Calu3 (cell line): ENCODE results near the gene PRSS2. TPM values are rescaled to one million over a fixed set of nuclear protein-coding genes. Genes with fewer than 3 reads are reported as not detected.

ENCODE experiments used
- BruUV-seq: library from RNA; stranded (reverse); fragments of 400-500 nt; replicated peaks from 2 replicates; lab custom pipeline; 2021; lab: Mats Ljungman, UMichigan
- CTCF ChIA-PET: fragments of 300-600 bp; sonication (Branson Sonifier 250); formaldehyde crosslinking; loops from one replicate; lab custom pipeline; 2022; ENCODE audit warnings: antibody characterized with exemption; lab: Charles Lee
- DNase-seq: peaks from one replicate; pipeline ENCODE4 v3.0.0; 2022
- H3K27ac Mint-ChIP-seq: one replicate; pipeline ENCODE4 v1.8.0; 2022; ENCODE audit warnings: mixed read lengths; ENCODE audit not compliant: unreplicated experiment
- H3K27me3 Mint-ChIP-seq: one replicate; pipeline ENCODE4 v1.8.0; 2022; ENCODE audit warnings: mixed read lengths; ENCODE audit not compliant: unreplicated experiment
- H3K36me3 Mint-ChIP-seq: one replicate; pipeline ENCODE4 v1.8.0; 2022; ENCODE audit warnings: mild to moderate bottlenecking, moderate library complexity, mixed read lengths; ENCODE audit not compliant: insufficient read depth, unreplicated experiment
- H3K4me1 Mint-ChIP-seq: one replicate; pipeline ENCODE4 v1.8.0; 2022; ENCODE audit warnings: mild to moderate bottlenecking, low read depth, mixed read lengths; ENCODE audit not compliant: unreplicated experiment
- H3K4me3 Mint-ChIP-seq: one replicate; pipeline ENCODE4 v1.8.0; 2022; ENCODE audit warnings: mild to moderate bottlenecking, low read depth, moderate library complexity, mixed read lengths; ENCODE audit not compliant: unreplicated experiment
- H3K9me3 Mint-ChIP-seq: one replicate; pipeline ENCODE4 v1.8.0; 2022; ENCODE audit warnings: low read depth, mixed read lengths; ENCODE audit not compliant: unreplicated experiment
- CTCF ChIP-seq: fragments of 200-600 bp; IDR thresholded peaks from one replicate; pipeline ENCODE4 v1.8.0; 2022; ENCODE audit warnings: antibody characterized with exemption; ENCODE audit not compliant: unreplicated experiment
- intact Hi-C: fragments of 100-400 bp; cut with micrococcal nuclease; formaldehyde crosslinking; loops from one replicate; pipeline ENCODE4 v1.10.0; 2022; ENCODE audit not compliant: unreplicated experiment
- total RNA-seq: library from RNA; stranded (reverse); gene quantifications from 2 replicates; pipeline ENCODE4 v1.2.3, GENCODE V29; 2022

Gene PRSS2
- total RNA-seq, 1 experiment from 2014 or later, result 0.64 TPM

GRCh38 chr7:142807855-142808460 lies 37.2 kb downstream of the PRSS2 start:
- BruUV-seq, result no TSS peak
- CTCF ChIA-PET, result interaction anchor here (0.6 to 1.7 kb wide), 5 partner anchors 13 to 364 kb away, joined by 3 to 10 read pairs (median 3); no protein-coding TSS in a partner anchor
- H3K36me3 Mint-ChIP-seq, result peaks cover 6% of the 10 kb centered on the region
- H3K9me3 Mint-ChIP-seq, result no peaks in the 10 kb centered on the region
- no peak for DNase-seq
- H3K4me1 Mint-ChIP-seq, result peaks cover 39% of the 10 kb centered on the region
- intact Hi-C loops, result no loop called here
- H3K27me3 Mint-ChIP-seq, result peaks cover 75% of the 10 kb centered on the region
- no peak for TF ChIP-seq CTCF
- no peak overlapping the region for H3K4me3 Mint-ChIP-seq
- peak overlapping the region; percentile 61 for H3K27ac Mint-ChIP-seq

DNA sequence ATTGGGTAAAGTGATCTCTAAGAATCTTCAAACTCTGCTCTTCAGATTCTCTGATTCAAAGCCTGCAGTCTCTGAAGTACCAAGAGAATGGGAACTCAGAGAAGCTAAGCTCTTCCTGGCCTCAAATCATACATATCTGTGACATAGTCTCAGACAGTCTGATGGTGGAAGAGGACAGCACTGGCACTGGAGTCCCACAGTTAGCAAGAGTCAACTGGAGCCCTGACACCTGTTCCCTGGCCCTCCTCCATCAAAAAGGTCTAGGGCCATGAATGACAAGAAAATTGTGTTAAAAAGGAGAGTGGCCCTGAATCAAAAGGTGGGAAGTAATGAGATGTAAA lies 37.7 kb downstream of the PRSS2 start:
- CTCF ChIA-PET, result interaction anchor here (0.6 to 1.7 kb wide), 4 partner anchors 13 to 363 kb away, joined by 3 to 10 read pairs (median 3); no protein-coding TSS in a partner anchor
- peaks cover 44% of the 10 kb centered on the region for H3K4me1 Mint-ChIP-seq
- H3K4me3 Mint-ChIP-seq, result no peak overlapping the region
- DNase-seq, result no peak
- no peaks in the 10 kb centered on the region for H3K9me3 Mint-ChIP-seq
- H3K27me3 Mint-ChIP-seq, result peaks cover 75% of the 10 kb centered on the region
- intact Hi-C loops, result no loop called here
- BruUV-seq, result no TSS peak
- TF ChIP-seq CTCF, result no peak
- peak overlapping the region; percentile 61 for H3K27ac Mint-ChIP-seq
- peaks cover 6% of the 10 kb centered on the region for H3K36me3 Mint-ChIP-seq

GRCh38 chr7:142808802-142809583 lies 38.2 kb downstream of the PRSS2 start:
- no TSS peak for BruUV-seq

More at GRCh38 chr7:142808802-142809583, 38.2 kb downstream of the PRSS2 start:
- no peaks in the 10 kb centered on the region for H3K9me3 Mint-ChIP-seq
- TF ChIP-seq CTCF, result no peak
- no peak overlapping the region for H3K4me3 Mint-ChIP-seq
- peaks cover 47% of the 10 kb centered on the region for H3K4me1 Mint-ChIP-seq
- CTCF ChIA-PET, result interaction anchor here (0.6 to 1.7 kb wide), 5 partner anchors 12 to 363 kb away, joined by 3 to 10 read pairs (median 3); no protein-coding TSS in a partner anchor
- H3K27ac Mint-ChIP-seq, result peak overlapping the region; percentile 61
- DNase-seq, result peak; percentile 45
- H3K27me3 Mint-ChIP-seq, result peaks cover 75% of the 10 kb centered on the region
- peaks cover 6% of the 10 kb centered on the region for H3K36me3 Mint-ChIP-seq
- intact Hi-C loops, result no loop called here
